Effector memory CD4-positive, alpha-beta T cell (primary cell): ENCODE results near the gene LCNL1.

Experiments used
- DNase-seq, 3 donors: peaks; one replicate each; pipeline ENCODE4 v3.0.0-alpha.2; 2020
- H3K27ac ChIP-seq: 2 replicates; pipeline ENCODE4 v1.7.0; 2013; ENCODE audit warnings: mild to moderate bottlenecking, low read length, moderate library complexity; ENCODE audit not compliant: insufficient read depth, poor library complexity, severe bottlenecking
- H3K27me3 ChIP-seq: replicated peaks from 2 replicates; pipeline ENCODE4 v1.7.0; 2013; ENCODE audit warnings: mild to moderate bottlenecking, low read length; ENCODE audit not compliant: insufficient read depth, control insufficient read depth, poor library complexity, severe bottlenecking
- H3K36me3 ChIP-seq: 2 replicates; pipeline ENCODE4 v1.7.0; 2013; ENCODE audit warnings: mild to moderate bottlenecking, low read length, moderate library complexity; ENCODE audit not compliant: control insufficient read depth, insufficient read depth
- H3K4me1 ChIP-seq: 2 replicates; pipeline ENCODE4 v1.7.0; 2013; ENCODE audit warnings: low read length, mild to moderate bottlenecking; ENCODE audit not compliant: control insufficient read depth, insufficient read depth, poor library complexity, severe bottlenecking
- H3K4me3 ChIP-seq: 2 replicates; pipeline ENCODE4 v1.7.0; 2013; ENCODE audit warnings: low read length, low read depth, mild to moderate bottlenecking; ENCODE audit not compliant: insufficient read depth, poor library complexity, severe bottlenecking
- H3K9me3 ChIP-seq: 2 replicates; pipeline ENCODE4 v1.7.0; 2013; ENCODE audit warnings: mild to moderate bottlenecking, low read length, moderate library complexity; ENCODE audit not compliant: control insufficient read depth

The LCNL1 gene

GRCh38 chr9:136974817-136975535 lies 7.8 kb upstream of the LCNL1 start:
- Histone ChIP-seq H3K4me3 (peak overlapping the region; percentile 39), H3K36me3 (no peaks in the 10 kb centered on the region), H3K9me3 (no peaks in the 10 kb centered on the region), H3K27ac (peak overlapping the region; percentile 37), H3K27me3 (no peaks in the 10 kb centered on the region), H3K4me1 (peaks cover 39% of the 10 kb centered on the region)
- no peak for DNase-seq

DNA sequence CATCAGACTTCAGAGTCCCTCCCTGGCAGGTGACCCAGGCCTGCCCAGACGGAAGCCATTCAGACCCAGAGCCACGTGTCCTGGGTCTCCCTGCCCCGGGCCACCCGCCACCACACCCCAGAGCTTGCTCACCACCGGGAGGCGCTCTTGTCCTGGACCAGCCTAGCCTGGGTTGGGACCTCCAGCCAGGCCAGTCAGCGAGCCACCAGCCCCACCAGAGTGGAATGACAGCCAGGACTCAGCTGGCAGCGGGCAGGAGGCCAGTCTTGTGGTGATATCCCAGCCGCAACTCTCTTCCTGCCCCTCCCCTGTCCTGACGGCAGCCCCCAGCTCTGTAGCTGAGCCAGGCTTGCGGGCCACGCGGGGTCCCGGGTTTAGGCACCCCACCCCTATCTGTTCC lies 7.1 kb upstream of the LCNL1 start:
- Histone ChIP-seq H3K27ac (peak overlapping the region; percentile 37), H3K9me3 (no peaks in the 10 kb centered on the region), H3K4me3 (peak overlapping the region; percentile 39), H3K36me3 (no peaks in the 10 kb centered on the region), H3K4me1 (peaks cover 39% of the 10 kb centered on the region), H3K27me3 (no peaks in the 10 kb centered on the region)
- peak in 2 of 3 donors; percentile 15 to 23 for DNase-seq

GRCh38 chr9:136977223-136977622 lies 5.6 kb upstream of the LCNL1 start, which contains the start of gene PTGDS:
PTGDS (plus strand) TSS chr9:136977504; CDS start chr9:136977579, 75 bp downstream.
- no peak for DNase-seq
- H3K27ac ChIP-seq: no peak within 1 kb of the TSS
- no peaks in the 10 kb centered on the region for H3K27me3 ChIP-seq
- H3K4me3 ChIP-seq: peak within 1 kb of the TSS; percentile 52
- peaks cover 39% of the 10 kb centered on the region for H3K4me1 ChIP-seq
- H3K36me3 ChIP-seq: no peaks in the 10 kb centered on the region
- H3K9me3 ChIP-seq: no peaks in the 10 kb centered on the region

DNA sequence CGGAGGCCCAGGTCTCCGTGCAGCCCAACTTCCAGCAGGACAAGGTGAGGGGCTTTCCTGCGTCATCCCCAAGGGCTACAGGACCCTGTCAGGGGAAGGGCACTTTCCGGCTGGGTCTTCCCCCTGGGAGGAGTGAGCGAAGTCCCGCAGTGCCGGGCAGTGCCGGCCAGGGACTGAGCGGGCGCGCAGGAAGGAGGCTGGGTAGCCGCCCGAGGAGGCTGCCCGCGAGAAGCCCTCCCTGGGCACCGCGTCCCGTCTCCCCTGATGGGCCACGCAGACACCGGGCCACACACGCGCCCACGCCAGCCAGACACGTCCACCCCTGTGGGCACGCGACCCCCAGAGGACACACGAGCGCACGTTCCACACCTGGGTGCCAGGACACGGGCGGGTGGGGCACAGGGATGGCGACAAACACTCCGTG lies 5.1 kb upstream of the LCNL1 start:
- peaks cover 39% of the 10 kb centered on the region for H3K4me1 ChIP-seq

GRCh38 chr9:136978073-136978864 lies 4.5 kb upstream of the LCNL1 start:
- Histone ChIP-seq H3K27ac (no peak overlapping the region), H3K36me3 (no peaks in the 10 kb centered on the region), H3K4me1 (peaks cover 39% of the 10 kb centered on the region), H3K4me3 (peak overlapping the region; percentile 52), H3K9me3 (no peaks in the 10 kb centered on the region), H3K27me3 (no peaks in the 10 kb centered on the region)
- peak; percentile 62 to 79 (median 76) for DNase-seq

More for the DNA sequence above, 5.1 kb upstream of the LCNL1 start:
- H3K27me3 ChIP-seq: no peaks in the 10 kb centered on the region
- H3K27ac ChIP-seq: no peak overlapping the region
- no peaks in the 10 kb centered on the region for H3K36me3 ChIP-seq
- H3K4me3 ChIP-seq: peak overlapping the region; percentile 52
- H3K9me3 ChIP-seq: no peaks in the 10 kb centered on the region
- no peak for DNase-seq

GRCh38 chr9:136978865-136979544 lies 3.8 kb upstream of the LCNL1 start:
- Histone ChIP-seq H3K9me3 (no peaks in the 10 kb centered on the region), H3K27ac (no peak overlapping the region), H3K4me1 (peaks cover 34% of the 10 kb centered on the region), H3K4me3 (no peak overlapping the region), H3K27me3 (peaks cover under 1% of the 10 kb centered on the region), H3K36me3 (no peaks in the 10 kb centered on the region)
- no peak for DNase-seq

GRCh38 chr9:136979769-136980587 lies 2.8 kb upstream of the LCNL1 start:
- Histone ChIP-seq H3K27ac (no peak overlapping the region), H3K4me3 (no peak overlapping the region), H3K27me3 (peaks cover 10% of the 10 kb centered on the region), H3K9me3 (no peaks in the 10 kb centered on the region), H3K36me3 (no peaks in the 10 kb centered on the region), H3K4me1 (peaks cover 25% of the 10 kb centered on the region)
- no peak for DNase-seq

DNA sequence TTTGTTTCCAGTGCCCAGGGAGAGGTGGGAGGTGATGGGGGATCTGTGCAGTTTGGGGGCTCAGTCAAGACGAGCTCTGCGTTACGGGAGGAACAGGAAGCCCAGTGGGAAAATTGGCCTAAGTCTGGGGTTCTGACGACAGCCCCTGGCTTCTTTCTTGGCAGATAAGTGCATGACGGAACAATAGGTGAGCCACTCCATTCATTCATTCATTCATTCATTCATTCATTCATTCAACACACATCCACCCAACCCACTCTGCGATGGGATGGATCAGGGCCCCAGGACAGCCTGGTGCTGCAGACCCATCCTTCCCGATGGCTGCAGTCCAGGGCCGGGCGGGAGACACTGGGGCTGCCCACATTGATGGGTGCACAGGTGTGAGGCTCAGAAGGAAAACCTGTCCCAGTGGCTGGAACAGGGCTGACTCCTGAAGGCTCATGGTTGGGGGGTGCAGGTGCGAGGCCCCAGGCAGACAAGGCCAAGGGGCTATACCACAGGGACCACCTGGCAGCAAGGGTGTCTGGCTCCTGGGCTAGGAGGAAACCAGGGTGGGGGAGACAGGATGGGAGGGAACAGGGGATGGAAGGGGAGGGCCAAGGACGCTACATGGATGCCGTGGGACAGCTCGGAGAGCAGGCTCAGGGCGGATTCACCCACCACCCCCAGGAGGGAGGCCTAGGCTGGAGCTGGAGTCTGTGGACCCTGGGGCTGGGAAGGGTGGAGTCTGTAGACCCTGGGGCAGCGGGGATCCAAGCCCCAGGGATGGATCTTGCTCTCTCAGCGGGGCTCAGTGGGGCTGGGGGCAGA lies 1.9 kb upstream of the LCNL1 start:
- Histone ChIP-seq H3K27me3 (peaks cover 17% of the 10 kb centered on the region), H3K36me3 (no peaks in the 10 kb centered on the region), H3K4me1 (peaks cover 22% of the 10 kb centered on the region), H3K27ac (no peak overlapping the region), H3K4me3 (no peak overlapping the region), H3K9me3 (no peaks in the 10 kb centered on the region)
- no peak for DNase-seq
